Measurements from ENCODE around the gene PSMG4. TPM values are rescaled to one million over a fixed set of nuclear protein-coding genes. Genes with fewer than 3 reads are reported as not detected.

The PSMG4 gene
- total RNA-seq, 1 experiment from 2014 or later = 51.9 TPM

DNA sequence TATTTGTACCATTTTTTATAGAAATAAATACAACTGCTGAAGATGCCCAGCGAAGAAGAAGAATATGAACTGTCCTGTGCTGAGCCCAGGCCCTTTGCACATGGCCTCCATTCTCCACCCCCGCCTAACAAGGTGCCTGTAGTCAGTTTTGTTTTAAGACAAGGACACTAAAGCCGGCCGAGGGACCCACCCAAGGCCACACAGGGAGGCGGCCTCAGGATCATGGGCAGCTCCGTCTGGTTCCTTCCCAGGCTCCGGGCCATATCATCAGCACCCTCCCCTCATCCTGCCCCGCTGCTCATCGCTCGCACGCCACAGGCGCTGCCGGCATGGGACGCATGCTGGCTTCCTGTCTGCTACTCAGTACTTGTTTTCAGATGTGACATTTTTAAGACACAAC, 21.3 kb downstream of the PSMG4 start:
- no peak for ATAC-seq

DNA sequence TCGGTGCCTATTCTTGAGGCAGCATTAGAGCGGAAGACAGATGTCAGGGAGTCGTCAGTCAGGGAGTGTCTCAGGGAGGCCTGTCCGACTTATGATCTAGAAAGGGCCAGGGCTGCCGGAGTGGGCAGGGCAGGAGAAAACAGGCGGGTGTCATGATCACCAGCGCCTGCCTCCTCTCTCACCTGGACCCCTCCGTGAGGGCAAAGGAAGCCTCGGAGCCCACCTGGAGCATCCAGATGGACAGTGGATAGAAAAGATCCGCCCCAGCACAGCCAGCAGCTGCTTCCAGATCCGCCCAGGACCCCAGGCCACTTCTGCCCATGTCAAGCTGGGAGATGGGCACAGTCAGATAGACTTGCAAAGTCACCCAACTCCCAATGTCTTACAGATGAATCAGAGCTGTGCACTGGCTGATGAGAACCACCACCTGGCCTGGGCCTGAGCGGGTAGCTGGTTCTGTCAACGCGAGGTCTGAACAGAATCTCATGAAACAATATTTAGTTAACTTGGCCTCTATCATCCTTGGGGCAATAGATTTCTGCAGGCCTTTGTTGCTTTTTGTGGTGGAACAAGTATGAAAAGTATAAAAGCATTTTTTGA, 22.2 kb downstream of the PSMG4 start:
- Histone ChIP-seq H3K27ac (ENCODE audit: low read length) (peak overlapping the region; percentile 89), H3K4me3 (ENCODE audit: low read length) (no peak overlapping the region; the same call in 1 of the 2 replicates), H3K4me2 (ENCODE audit: low read length) (peak overlapping the region; percentile 78), H2AFZ (ENCODE audit: low read length) (no peak overlapping the region), H3K9me2 (replicated peaks; ENCODE audit: low read length) (no peaks in the 10 kb centered on the region), H3K36me3 (ENCODE audit: low read depth, low read length) (no peaks in the 10 kb centered on the region), H3K79me2 (ENCODE audit: low read length) (no peaks in the 10 kb centered on the region), H3K9ac (ENCODE audit: low read length) (peak overlapping the region; percentile 70), H3K9me3 (ENCODE audit: low read length) (no peaks in the 10 kb centered on the region), H3K4me1 (ENCODE audit: insufficient read depth, low read length) (peaks cover 24% of the 10 kb centered on the region), H3F3A (ENCODE audit: low read length, unreplicated experiment) (peaks cover 8% of the 10 kb centered on the region), H4K20me1 (ENCODE audit: low read length) (no peaks in the 10 kb centered on the region), H3K27me3 (ENCODE audit: low read length) (no peaks in the 10 kb centered on the region)
- CTCF ChIA-PET = no interaction called here
- BruUV-seq (replicated peaks) = no TSS peak
- POLR2A ChIA-PET (ENCODE audit: unreplicated experiment) = no interaction called here
- TF ChIP-seq EZH2phosphoT487 (IDR thresholded peaks at IDR 0.05; ENCODE audit: borderline replicate concordance, low read length) (no peak), EZH2 (IDR thresholded peaks at IDR 0.05; ENCODE audit: low read length, unreplicated experiment) (no peak)
- TF ChIP-seq, protein P1, sequence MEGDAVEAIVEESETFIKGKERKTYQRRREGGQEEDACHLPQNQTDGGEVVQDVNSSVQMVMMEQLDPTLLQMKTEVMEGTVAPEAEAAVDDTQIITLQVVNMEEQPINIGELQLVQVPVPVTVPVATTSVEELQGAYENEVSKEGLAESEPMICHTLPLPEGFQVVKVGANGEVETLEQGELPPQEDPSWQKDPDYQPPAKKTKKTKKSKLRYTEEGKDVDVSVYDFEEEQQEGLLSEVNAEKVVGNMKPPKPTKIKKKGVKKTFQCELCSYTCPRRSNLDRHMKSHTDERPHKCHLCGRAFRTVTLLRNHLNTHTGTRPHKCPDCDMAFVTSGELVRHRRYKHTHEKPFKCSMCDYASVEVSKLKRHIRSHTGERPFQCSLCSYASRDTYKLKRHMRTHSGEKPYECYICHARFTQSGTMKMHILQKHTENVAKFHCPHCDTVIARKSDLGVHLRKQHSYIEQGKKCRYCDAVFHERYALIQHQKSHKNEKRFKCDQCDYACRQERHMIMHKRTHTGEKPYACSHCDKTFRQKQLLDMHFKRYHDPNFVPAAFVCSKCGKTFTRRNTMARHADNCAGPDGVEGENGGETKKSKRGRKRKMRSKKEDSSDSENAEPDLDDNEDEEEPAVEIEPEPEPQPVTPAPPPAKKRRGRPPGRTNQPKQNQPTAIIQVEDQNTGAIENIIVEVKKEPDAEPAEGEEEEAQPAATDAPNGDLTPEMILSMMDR (conservative IDR thresholded peaks at IDR 0.05; ENCODE audit: low read depth, low read length) = no peak
- intact Hi-C loops (cut with micrococcal nuclease) = no loop called here
- ATAC-seq (no peak), DNase-seq (peak; percentile 11)

More for the DNA sequence above, 21.3 kb downstream of the PSMG4 start:
- Histone ChIP-seq H3K9me3 (ENCODE audit: low read length) (no peaks in the 10 kb centered on the region), H3F3A (ENCODE audit: low read length, unreplicated experiment) (peaks cover 8% of the 10 kb centered on the region), H3K9ac (ENCODE audit: low read length) (no peak overlapping the region), H3K4me3 (ENCODE audit: low read length) (no peak overlapping the region), H3K9me2 (replicated peaks; ENCODE audit: low read length) (no peaks in the 10 kb centered on the region), H4K20me1 (ENCODE audit: low read length) (no peaks in the 10 kb centered on the region), H3K27me3 (ENCODE audit: low read length) (no peaks in the 10 kb centered on the region), H3K36me3 (ENCODE audit: low read depth, low read length) (no peaks in the 10 kb centered on the region), H3K4me1 (ENCODE audit: insufficient read depth, low read length) (peaks cover 24% of the 10 kb centered on the region), H2AFZ (ENCODE audit: low read length) (no peak overlapping the region), H3K4me2 (ENCODE audit: low read length) (no peak overlapping the region), H3K79me2 (ENCODE audit: low read length) (no peaks in the 10 kb centered on the region), H3K27ac (ENCODE audit: low read length) (no peak overlapping the region)
- TF ChIP-seq, protein P1 (conservative IDR thresholded peaks at IDR 0.05; ENCODE audit: low read depth, low read length) = no peak
- TF ChIP-seq EZH2phosphoT487 (IDR thresholded peaks at IDR 0.05; ENCODE audit: borderline replicate concordance, low read length) = no peak
- no peak for TF ChIP-seq EZH2 (IDR thresholded peaks at IDR 0.05; ENCODE audit: low read length, unreplicated experiment)
- CTCF ChIA-PET = interaction anchor here (0.5 to 1.0 kb wide), 5 partner anchors 123 to 230 kb away, joined by 3 to 10 read pairs (median 5); no protein-coding TSS in a partner anchor
- no TSS peak for BruUV-seq (replicated peaks)
- POLR2A ChIA-PET (ENCODE audit: unreplicated experiment) = no interaction called here
- intact Hi-C loops (cut with micrococcal nuclease) = no loop called here
- DNase-seq = no peak
